Activated CD4-positive, CD25-positive, alpha-beta regulatory T cell treated with anti-CD3 and anti-CD28 coated beads, Interleukin-2, amount 50 U/mL, for 24 hours (primary cell): Measurements from ENCODE around the gene PLXNA4.

Experiments
- ATAC-seq, 2 donors: fragments of 150-1000 bp; cut with Tn5 transposase; one replicate each; pipeline ENCODE4 v1.10.0; 2021; ENCODE audit warnings: mild to moderate bottlenecking in 1 of 2, moderate library complexity in 1 of 2

PLXNA4 gene

GRCh38 chr7:132584796-132585494 lies 8.7 kb upstream of the PLXNA4 start:
- no peak for ATAC-seq

GRCh38 chr7:132581431-132581830 lies 5.2 kb upstream of the PLXNA4 start:
- no peak for ATAC-seq

GRCh38 chr7:132580717-132581285 lies 4.5 kb upstream of the PLXNA4 start:
- ATAC-seq, result peak; percentile 29 to 33

GRCh38 chr7:132580277-132580676 lies 4.0 kb upstream of the PLXNA4 start:
- no peak for ATAC-seq

GRCh38 chr7:132579260-132579899 lies 3.1 kb upstream of the PLXNA4 start:
- no peak for ATAC-seq

- no peak for ATAC-seq
Observed at GRCh38 chr7:132578826-132579225, 2.6 kb upstream of the PLXNA4 start.

- no peak for ATAC-seq
Observed at GRCh38 chr7:132578050-132578370, 1.7 kb upstream of the PLXNA4 start.

GRCh38 chr7:132577206-132578049 lies 1.2 kb upstream of the PLXNA4 start:
- no peak for ATAC-seq

GRCh38 chr7:132576721-132577085 lies 433 bp upstream of the PLXNA4 start:
- no peak for ATAC-seq

GRCh38 chr7:132575419-132575981 lies 770 bp downstream of the PLXNA4 start:
- ATAC-seq, result no peak

- no peak for ATAC-seq
Observed at GRCh38 chr7:132574223-132574622, 2.0 kb downstream of the PLXNA4 start.

- ATAC-seq, result no peak
Observed at GRCh38 chr7:132573251-132573955, 2.9 kb downstream of the PLXNA4 start.

GRCh38 chr7:132572526-132572925 lies 3.7 kb downstream of the PLXNA4 start:
- ATAC-seq, result no peak

- ATAC-seq, result no peak
Observed at GRCh38 chr7:132571970-132572369, 4.3 kb downstream of the PLXNA4 start.

- ATAC-seq, result no peak
Observed at GRCh38 chr7:132569884-132570614, 6.2 kb downstream of the PLXNA4 start.

- no peak for ATAC-seq
Observed at GRCh38 chr7:132568962-132569361, 7.3 kb downstream of the PLXNA4 start.

- ATAC-seq, result no peak
Observed at GRCh38 chr7:132565885-132566284, 10.4 kb downstream of the PLXNA4 start.

GRCh38 chr7:132565441-132565840 lies 10.8 kb downstream of the PLXNA4 start:
- ATAC-seq, result no peak

- no peak for ATAC-seq
Observed at GRCh38 chr7:132564849-132565248, 11.4 kb downstream of the PLXNA4 start.

GRCh38 chr7:132564090-132564489 lies 12.2 kb downstream of the PLXNA4 start:
- ATAC-seq, result no peak

- no peak for ATAC-seq
Observed at GRCh38 chr7:132562690-132563089, 13.6 kb downstream of the PLXNA4 start.

- ATAC-seq, result no peak
Observed at GRCh38 chr7:132561763-132562162, 14.5 kb downstream of the PLXNA4 start.
